HepG2 (cell line): ENCODE results near the gene ARMH3. TPM values are rescaled to one million over a fixed set of nuclear protein-coding genes. Genes with fewer than 3 reads are reported as not detected.

ENCODE experiments used
- ATAC-seq: fragments of 200-7000 bp; cut with Tn5 transposase; 3 replicates; pipeline ENCODE4 v1.9.1; 2020; ENCODE audit warnings: mild to moderate bottlenecking, moderate library complexity
- BruUV-seq: library from RNA; stranded (reverse); fragments of 400-500 nt; replicated peaks from 2 replicates; lab custom pipeline; 2021; lab: Mats Ljungman, UMichigan
- CTCF ChIA-PET: fragments of 300-600 bp; formaldehyde crosslinking; extraction: SDS; loops from one replicate; lab custom pipeline; 2021; ENCODE audit warnings: low total read pairs, inconsistent platforms, low intra/inter-chr PET ratio; lab: Yijun Ruan, JAX
- POLR2A ChIA-PET: fragments of 350-600 bp; sonication (Branson Sonifier 250); formaldehyde crosslinking; loops from one replicate; lab custom pipeline; 2020; ENCODE audit warnings: antibody characterized with exemption, inconsistent platforms; lab: Yijun Ruan, JAX
- DNase-seq: peaks from one replicate; pipeline ENCODE4 v3.0.0-alpha.2; 2015; ENCODE audit warnings: low spot score
- FAIRE-seq: peaks from 3 replicates; lab custom pipeline; 2011; peaks lifted over from hg19 to GRCh38; lab: Jason Lieb, UNC
- H2AFZ ChIP-seq: one replicate; pipeline ENCODE4 v1.6.1; 2011; ENCODE audit warnings: low read length, inconsistent platforms
- H3K27ac ChIP-seq: fragments of 300-600 bp; 3 replicates; pipeline ENCODE4 v1.8.0; 2011; ENCODE audit warnings: mixed run types, mild to moderate bottlenecking, mixed read lengths, low read length, inconsistent platforms; ENCODE audit not compliant: insufficient read depth; ENCODE audit errors: extremely low read length
- H3K27me3 ChIP-seq, 2 experiments: fragments of 200-600 bp in 1 of 2; 2 replicates in 1 of 2; 3 replicates in 1 of 2; pipeline versions ENCODE4 v1.6.0 to v1.8.0; 2011; ENCODE audit warnings: low read length in 2 of 2, mild to moderate bottlenecking in 2 of 2, moderate library complexity in 2 of 2, inconsistent platforms in 1 of 2; ENCODE audit not compliant: insufficient read depth in 2 of 2, control insufficient read depth in 1 of 2
- H3K36me3 ChIP-seq, 2 experiments: fragments of 200-600 bp in 1 of 2; replicated peaks in 1 of 2; 2 replicates in 1 of 2; 3 replicates in 1 of 2; pipeline versions ENCODE4 v1.5.1 to v1.8.0; 2011; ENCODE audit warnings: low read length in 2 of 2, inconsistent platforms in 1 of 2; ENCODE audit not compliant: insufficient read depth in 2 of 2, control insufficient read depth in 1 of 2
- H3K4me1 ChIP-seq: 2 replicates; pipeline ENCODE4 v1.5.1; 2012; ENCODE audit warnings: low read length, inconsistent platforms; ENCODE audit not compliant: insufficient read depth
- H3K4me2 ChIP-seq: 2 replicates; pipeline ENCODE4 v1.6.0; 2011; ENCODE audit warnings: low read depth, low read length, inconsistent platforms
- H3K4me3 ChIP-seq, 3 experiments: fragments of 200-600 bp in 1 of 3; sonication (generic), shearing (Covaris generic) in 1 of 3; replicated peaks in 1 of 3; 2 replicates each; pipeline ENCODE4 v1.5.1; 2011 to 2016; ENCODE audit warnings: low read length in 3 of 3, inconsistent platforms in 2 of 3, low read depth in 2 of 3, mild to moderate bottlenecking in 2 of 3, control low read depth in 1 of 3, mixed read lengths in 1 of 3; ENCODE audit not compliant: insufficient read depth in 1 of 3
- H3K79me2 ChIP-seq: one replicate; pipeline ENCODE4 v1.6.1; 2011; ENCODE audit warnings: low read length, inconsistent platforms; ENCODE audit not compliant: insufficient read depth
- H3K9ac ChIP-seq: 2 replicates; pipeline ENCODE4 v1.6.0; 2011; ENCODE audit warnings: mild to moderate bottlenecking, low read depth, low read length, inconsistent platforms; ENCODE audit not compliant: insufficient read depth
- H3K9me3 ChIP-seq: 2 replicates; pipeline ENCODE4 v1.5.1; 2012; ENCODE audit warnings: mild to moderate bottlenecking, low read length
- H4K20me1 ChIP-seq: 2 replicates; pipeline ENCODE4 v1.6.0; 2011; ENCODE audit warnings: inconsistent platforms, mild to moderate bottlenecking, low read length, moderate library complexity; ENCODE audit not compliant: insufficient read depth
- FOXO4 ChIP-seq: sonication (generic); formaldehyde crosslinking; conservative IDR thresholded peaks from 2 replicates; pipeline ENCODE4 v1.8.1; 2023; ENCODE audit warnings: missing genetic modification reagents
- GPN1 ChIP-seq: sonication (generic); formaldehyde crosslinking; IDR thresholded peaks from 2 replicates; pipeline ENCODE4 v1.5.1; 2020; ENCODE audit warnings: missing genetic modification reagents, borderline replicate concordance
- HNF4A ChIP-seq: sonication (generic); formaldehyde crosslinking; IDR thresholded peaks from 2 replicates; pipeline ENCODE4 v1.4.0; 2020; ENCODE audit warnings: missing genetic modification reagents
- KLF13 ChIP-seq: sonication (generic); formaldehyde crosslinking; IDR thresholded peaks from 2 replicates; pipeline ENCODE4 v1.4.0; 2020; ENCODE audit warnings: mild to moderate bottlenecking, missing genetic modification reagents
- LRRFIP1 ChIP-seq: sonication (generic); formaldehyde crosslinking; conservative IDR thresholded peaks from 2 replicates; pipeline ENCODE4 v1.4.0; 2020; ENCODE audit warnings: missing genetic modification reagents
- NR2F6 ChIP-seq, 2 experiments: IDR thresholded peaks; 2 replicates each; pipeline ENCODE4 v1.6.1; 2016; ENCODE audit warnings: antibody characterized with exemption in 1 of 2, mild to moderate bottlenecking in 1 of 2
- PAXIP1 ChIP-seq: sonication (generic); formaldehyde crosslinking; conservative IDR thresholded peaks from 2 replicates; pipeline ENCODE4 v1.4.0; 2020; ENCODE audit warnings: mild to moderate bottlenecking, missing genetic modification reagents, moderate library complexity
- PRDM4 ChIP-seq: sonication (generic); formaldehyde crosslinking; IDR thresholded peaks from 2 replicates; pipeline ENCODE4 v1.9.0; 2021; ENCODE audit warnings: missing genetic modification reagents, borderline replicate concordance
- RARA ChIP-seq: IDR thresholded peaks from 2 replicates; pipeline ENCODE4 v1.6.1; 2016; ENCODE audit warnings: missing genetic modification reagents, missing compliant biosample characterization
- RXRB ChIP-seq: IDR thresholded peaks from 2 replicates; pipeline ENCODE4 v1.6.1; 2016; ENCODE audit warnings: borderline replicate concordance, missing genetic modification reagents, missing compliant biosample characterization
- SNRNP70 ChIP-seq: fragments of 200-400 bp; formaldehyde crosslinking; IDR thresholded peaks from 2 replicates; pipeline ENCODE4 v1.6.1; 2017; ENCODE audit warnings: mild to moderate bottlenecking, low read depth, low read length, moderate library complexity
- XRCC5 ChIP-seq: fragments of 200-400 bp; formaldehyde crosslinking; optimal IDR thresholded peaks from 2 replicates; pipeline ENCODE3; 2017; ENCODE audit warnings: mild to moderate bottlenecking, low read length
- WGBS: methylation state at CpG from one replicate; pipeline ENCODE4 v1.1.6; 2017; ENCODE audit warnings: low lambda C conversion rate; 5-methylcytosine and 5-hydroxymethylcytosine counted together
- in situ Hi-C: cut with HindIII; loops from 2 replicates; pipeline ENCODE4 v1.10.0; 2017; ENCODE audit warnings: low pct_unique_long_range_greater_than_20kb; ENCODE audit not compliant: extremely low pct_ligation_motif_present
- intact Hi-C: fragments of 100-400 bp; cut with micrococcal nuclease; formaldehyde crosslinking; loops from one replicate; pipeline ENCODE4 v1.10.0; 2022; ENCODE audit not compliant: unreplicated experiment
- polyA plus RNA-seq, 8 experiments: library from polyadenylated mRNA; depleted of rRNA in 3 of 8; stranded (reverse) in 7 of 8; unstranded in 1 of 8; fragments of >200 nt; fragmentation: Illumina TruSeq in 4 of 8; extraction: Trizol in 4 of 8; gene quantifications; 2 replicates each; pipeline versions ENCODE4 v1.2.1 to v1.2.3, GENCODE V29; 2011 to 2016; ENCODE audit warnings: low read depth in 4 of 8, missing spikeins in 1 of 8, mixed read lengths in 1 of 8; ENCODE audit not compliant: insufficient read depth in 1 of 8
- total RNA-seq, 5 experiments: library from RNA; depleted of rRNA; stranded (reverse); fragments of >200 nt; fragmentation: Illumina TruSeq; extraction: Trizol; gene quantifications; 2 replicates each; pipeline ENCODE4 v1.2.3, GENCODE V29; 2016; ENCODE audit warnings: low read depth in 1 of 5

The ARMH3 gene
- total and polyA plus RNA-seq, 2 of the 13 experiments (the other 11 are each of a cell fraction or from before 2014, with no cell fraction given) = 8.4 to 16.9 TPM

- no peak for TF ChIP-seq LRRFIP1 (CRISPR knock-in tag)
- no peak for TF ChIP-seq XRCC5
- no peak for TF ChIP-seq GPN1 (CRISPR knock-in tag)
- TF ChIP-seq PRDM4 (CRISPR knock-in tag) = no peak
Measured at GRCh38 chr10:101838416-101838970, 217.5 kb downstream of the ARMH3 start (continued).

- H3K4me1 ChIP-seq = peaks cover 33% of the 10 kb centered on the region
- ChIA-PET POLR2A (no interaction called here), CTCF (no interaction called here)
- no peak overlapping the region for H3K27ac ChIP-seq
- in situ Hi-C loops = no loop called here
- no peaks in the 10 kb centered on the region for H3K9me3 ChIP-seq
- no peaks in the 10 kb centered on the region for H3K27me3 ChIP-seq
- ATAC-seq = peak; percentile 36
- WGBS = 44% methylated on average over 2 of the region's 2 CpGs
- no peaks in the 10 kb centered on the region for H3K36me3 ChIP-seq
- no peaks in the 10 kb centered on the region for H3K79me2 ChIP-seq
- no peak for FAIRE-seq
- no peak overlapping the region for H3K9ac ChIP-seq
- peaks cover 16% of the 10 kb centered on the region; the same call in 1 of the 2 replicates for H4K20me1 ChIP-seq
- intact Hi-C loops = loop anchor here (2.0 kb wide), 1 partner anchor 19 kb away; the partner anchor contains the start of gene OGA
- no peak overlapping the region for H2AFZ ChIP-seq
- peak; percentile 13 for DNase-seq
- no peak overlapping the region for H3K4me3 ChIP-seq
- H3K4me2 ChIP-seq = no peak overlapping the region
- BruUV-seq = no TSS peak
- TF ChIP-seq RXRB (peak; percentile 38; the same call in 1 of the 2 replicates), HNF4A (CRISPR knock-in tag) (0 out of 2 replicates have a peak, but pooled peaks have one; percentile 41), PAXIP1 (CRISPR knock-in tag) (0 out of 2 replicates have a peak, but pooled peaks have one; percentile 32), FOXO4 (CRISPR knock-in tag) (0 out of 2 replicates have a peak, but pooled peaks have one; percentile 16), KLF13 (CRISPR knock-in tag) (no peak), SNRNP70 (no peak), RARA (CRISPR knock-in tag) (peak; percentile 65; the same call in 1 of the 2 replicates), NR2F6 (IDR thresholded peaks at IDR 0.05) (0 out of 2 replicates have a peak, but pooled peaks have one; percentile 25), NR2F6 (CRISPR knock-in tag; IDR thresholded peaks at IDR 0.05) (no peak)
Measured at GRCh38 chr10:101837748-101838147, 218.2 kb downstream of the ARMH3 start.
